Frontal cortex (tissue), 4 donors: ENCODE results near the gene AGBL5. TPM values are rescaled to one million over a fixed set of nuclear protein-coding genes. Genes with fewer than 3 reads are reported as not detected.

ENCODE experiments used
- DNase-seq, 2 donors: peaks; one replicate each; pipeline ENCODE4 v3.0.0; 2012; ENCODE audit warnings: low spot score in 2 of 2
- FAIRE-seq: peaks from 2 replicates; lab custom pipeline; 2012; peaks lifted over from hg19 to GRCh38; lab: Jason Lieb, UNC
- total RNA-seq: library from RNA; depleted of rRNA; stranded (reverse); fragments of >200 nt; gene quantifications from one replicate; pipeline ENCODE4 v1.2.3, GENCODE V29; 2014
- donor health status: control.
- donor health status: control.
- donor health status: control.

The AGBL5 gene
- total RNA-seq, 1 donor from 2014 or later: 13.5 TPM

DNA sequence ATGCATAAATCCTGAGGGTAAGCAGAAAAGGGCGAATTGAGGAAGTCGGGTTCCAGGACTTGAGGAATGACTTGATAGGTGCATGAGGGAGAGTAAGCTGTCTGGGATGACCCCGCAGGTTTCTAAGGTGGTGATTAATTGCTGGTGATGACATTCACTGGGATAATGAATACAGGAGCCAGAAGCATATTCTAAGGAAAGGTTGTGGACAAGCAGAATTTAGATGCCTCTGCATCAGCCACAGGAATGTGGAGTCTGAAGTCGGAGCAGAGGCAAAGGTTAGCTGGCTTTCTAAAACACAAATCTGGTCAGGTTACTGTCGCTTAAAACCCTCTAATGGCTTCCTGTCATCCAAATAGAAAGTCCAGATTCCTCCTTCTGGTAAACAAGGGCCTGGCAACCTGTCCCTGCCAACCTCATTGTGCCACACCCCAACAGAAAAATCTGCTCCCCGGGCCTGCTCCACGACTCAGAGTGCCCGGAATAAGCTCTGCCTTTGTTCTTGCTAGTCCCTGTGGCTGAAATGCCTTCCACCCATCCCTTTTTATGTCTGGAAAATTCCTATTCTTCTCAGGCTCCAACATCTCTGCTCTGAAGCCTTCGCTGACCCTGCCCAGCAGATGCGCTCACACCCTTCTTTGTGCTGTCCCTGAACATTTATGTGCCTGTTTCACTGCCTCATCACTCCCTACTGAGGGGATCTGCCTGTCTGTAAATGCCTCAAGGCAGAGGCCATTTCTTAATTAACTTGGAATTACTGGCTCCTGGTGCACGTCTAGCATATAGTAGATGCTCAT, 30.0 kb upstream of the AGBL5 start:
- FAIRE-seq (no peak), DNase-seq (peak in 1 of 2 donors; percentile 2)

DNA sequence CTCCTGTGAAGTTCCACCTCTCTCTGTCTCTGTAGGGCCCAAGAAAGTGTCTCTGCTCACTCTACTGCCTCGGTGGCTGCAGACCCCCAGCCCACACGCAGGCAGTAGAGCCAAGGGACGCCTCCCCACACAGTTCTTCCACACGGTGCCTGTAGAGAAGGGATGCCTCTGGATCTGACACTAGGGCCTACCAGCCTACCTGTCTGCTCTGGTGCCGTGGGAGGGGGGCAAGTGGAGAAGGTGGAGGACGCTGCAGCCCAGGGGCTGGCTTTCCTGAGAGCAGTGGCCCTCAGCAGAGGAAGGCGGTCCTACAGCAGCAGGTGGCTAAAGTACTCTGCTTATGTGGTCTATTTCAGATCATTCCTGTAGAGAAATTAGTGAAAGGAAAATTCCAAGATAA, 27.7 kb upstream of the AGBL5 start:
- FAIRE-seq (no peak), DNase-seq (no peak)

DNA sequence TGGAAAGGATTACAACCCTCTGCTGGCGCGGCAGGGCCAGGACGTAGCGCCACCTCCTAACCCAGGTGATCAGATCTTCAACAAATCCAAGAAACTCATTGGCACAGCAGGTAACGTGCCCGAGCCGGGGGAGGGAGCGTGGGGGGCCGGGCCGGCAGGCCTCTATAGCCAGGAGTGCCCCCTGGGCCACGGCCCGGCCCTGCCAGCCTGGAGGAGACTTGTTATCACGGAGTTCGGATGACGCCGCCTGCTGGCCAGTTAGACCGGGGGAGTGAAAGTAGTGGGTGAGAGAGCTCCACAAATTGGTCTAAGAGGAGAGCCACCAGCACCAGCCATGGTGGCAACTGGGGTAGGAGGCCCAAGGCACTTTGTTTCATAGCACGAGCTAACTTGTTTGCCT, 27.3 kb upstream of the AGBL5 start:
- no peak for FAIRE-seq
- DNase-seq: no peak

DNA sequence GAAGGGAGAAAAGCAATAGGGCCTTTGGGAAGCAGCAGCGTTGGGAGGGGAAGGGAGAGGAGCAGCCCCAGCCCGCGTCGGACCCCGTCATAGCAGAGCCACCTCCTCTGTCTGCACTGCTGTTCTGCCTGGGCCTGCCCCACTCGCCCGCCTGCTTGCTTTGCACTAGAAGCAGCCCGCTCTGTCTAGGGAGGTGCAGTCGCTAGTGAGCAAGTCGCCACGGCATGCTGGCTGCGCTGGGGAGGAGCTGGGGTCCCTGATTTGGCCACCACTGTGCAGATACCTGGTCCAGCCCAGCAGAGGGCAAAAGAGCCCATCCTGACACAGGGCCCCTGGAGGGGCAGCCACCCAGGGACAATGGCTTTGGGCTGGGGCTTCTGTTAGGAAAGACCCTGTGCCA, 26.7 kb upstream of the AGBL5 start:
- DNase-seq (no peak), FAIRE-seq (no peak)

DNA sequence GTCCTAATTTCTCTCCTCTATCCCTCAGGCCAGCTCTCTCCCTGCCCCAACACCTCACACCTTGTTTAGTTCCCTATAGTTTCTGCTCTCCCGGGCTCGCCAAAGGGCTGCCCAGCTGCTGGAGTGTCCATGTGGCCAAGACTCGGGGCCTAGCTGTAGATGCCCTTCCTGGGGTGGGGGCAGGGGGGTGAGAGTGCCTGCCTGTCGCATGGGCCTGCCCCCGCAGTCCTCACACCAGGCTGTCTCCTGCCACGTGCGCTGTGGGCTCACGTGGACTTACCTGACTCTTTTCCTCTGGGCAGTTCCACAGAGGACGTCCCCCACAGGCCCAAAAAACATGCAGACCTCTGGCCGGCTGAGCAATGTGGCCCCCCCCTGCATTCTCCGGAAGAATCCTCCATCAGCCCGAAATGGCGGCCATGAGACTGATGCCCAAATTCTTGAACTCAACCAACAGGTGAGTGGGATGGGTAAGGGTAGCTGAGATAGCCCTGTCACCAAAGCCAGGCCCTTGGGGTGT, 26.1 kb upstream of the AGBL5 start:
- FAIRE-seq (no peak), DNase-seq (no peak)

DNA sequence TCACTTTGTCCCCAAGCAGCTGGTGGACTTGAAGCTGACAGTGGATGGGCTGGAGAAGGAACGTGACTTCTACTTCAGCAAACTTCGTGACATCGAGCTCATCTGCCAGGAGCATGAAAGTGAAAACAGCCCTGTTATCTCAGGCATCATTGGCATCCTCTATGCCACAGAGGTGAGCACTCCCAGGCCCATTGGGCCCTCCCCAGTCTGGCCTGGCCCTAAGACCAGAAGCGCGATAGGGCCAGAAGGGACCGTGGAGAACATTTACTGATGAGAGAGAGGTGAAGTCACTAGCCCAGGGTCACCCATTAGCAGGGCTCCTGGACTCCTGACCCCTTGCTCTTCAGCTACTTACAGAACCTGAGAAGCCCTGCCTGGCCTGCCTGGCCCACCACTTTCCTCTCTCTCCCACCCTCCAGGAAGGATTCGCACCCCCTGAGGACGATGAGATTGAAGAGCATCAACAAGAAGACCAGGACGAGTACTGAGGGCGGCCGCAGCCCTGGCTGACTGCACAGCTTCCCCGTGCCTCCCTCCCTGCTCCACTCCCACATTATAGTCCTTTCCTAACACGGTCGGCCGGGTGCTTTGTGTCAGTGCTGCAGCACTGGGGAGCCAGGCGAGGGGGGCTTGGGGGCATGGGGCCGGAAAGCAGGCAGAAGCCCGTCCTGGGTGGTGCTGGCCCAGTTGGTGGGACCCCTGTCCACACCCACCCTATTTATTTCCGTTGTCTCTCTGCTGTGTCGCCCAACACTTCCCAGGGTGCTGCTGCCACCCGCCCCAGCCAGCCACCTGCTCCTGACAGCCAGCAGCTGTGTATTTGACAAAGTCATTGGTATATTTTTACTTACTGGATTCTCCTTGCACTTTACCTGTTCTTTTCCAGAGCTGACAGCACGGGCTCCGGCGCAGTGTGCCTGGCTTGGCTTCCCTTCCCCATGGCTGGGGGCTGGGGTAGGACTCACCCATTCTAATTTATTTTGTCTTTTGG, 25.3 kb upstream of the AGBL5 start:
- DNase-seq (no peak), FAIRE-seq (no peak)

DNA sequence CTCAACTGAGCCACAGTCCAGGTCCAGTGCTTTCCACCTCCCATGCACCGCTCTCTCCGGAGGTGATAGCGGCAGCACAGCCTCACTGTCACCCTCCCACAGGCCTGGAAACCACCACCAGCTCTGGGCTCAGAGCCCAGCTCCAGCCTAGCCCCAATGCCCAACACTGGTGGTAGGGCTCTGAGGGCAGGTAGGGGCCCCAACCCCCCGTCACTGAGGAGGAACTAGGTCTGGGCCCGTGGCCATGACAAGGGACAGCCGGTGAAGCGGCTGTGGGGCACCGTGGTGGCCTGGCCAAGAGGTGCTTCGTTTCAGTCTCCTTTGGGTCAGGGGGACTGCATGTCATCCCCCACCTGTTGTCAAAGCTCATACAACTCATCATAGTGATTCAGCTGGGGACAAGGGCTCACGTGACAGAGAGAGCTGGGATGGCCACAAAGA, 24.2 kb upstream of the AGBL5 start:
- FAIRE-seq (no peak), DNase-seq (no peak)

DNA sequence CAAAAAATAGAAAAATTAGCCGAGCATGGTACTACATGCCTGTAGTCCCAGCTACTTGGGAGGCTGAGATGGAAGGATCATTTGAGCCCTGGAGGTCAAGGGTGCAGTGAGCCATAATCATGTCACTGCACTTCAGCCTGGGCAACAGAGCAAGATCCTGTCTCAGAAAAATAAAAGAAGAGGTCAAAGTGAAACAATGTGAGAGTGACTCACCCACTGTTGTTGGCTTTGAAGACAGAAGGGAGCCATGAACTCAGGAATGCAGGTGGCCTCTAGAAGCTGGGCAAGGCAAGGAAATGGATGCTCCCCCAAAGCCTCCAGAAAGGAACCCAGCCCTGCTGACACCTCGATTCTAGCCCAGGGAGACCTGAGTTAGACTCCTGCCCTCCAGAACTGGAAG, 22.4 kb upstream of the AGBL5 start:
- DNase-seq (no peak), FAIRE-seq (no peak)

DNA sequence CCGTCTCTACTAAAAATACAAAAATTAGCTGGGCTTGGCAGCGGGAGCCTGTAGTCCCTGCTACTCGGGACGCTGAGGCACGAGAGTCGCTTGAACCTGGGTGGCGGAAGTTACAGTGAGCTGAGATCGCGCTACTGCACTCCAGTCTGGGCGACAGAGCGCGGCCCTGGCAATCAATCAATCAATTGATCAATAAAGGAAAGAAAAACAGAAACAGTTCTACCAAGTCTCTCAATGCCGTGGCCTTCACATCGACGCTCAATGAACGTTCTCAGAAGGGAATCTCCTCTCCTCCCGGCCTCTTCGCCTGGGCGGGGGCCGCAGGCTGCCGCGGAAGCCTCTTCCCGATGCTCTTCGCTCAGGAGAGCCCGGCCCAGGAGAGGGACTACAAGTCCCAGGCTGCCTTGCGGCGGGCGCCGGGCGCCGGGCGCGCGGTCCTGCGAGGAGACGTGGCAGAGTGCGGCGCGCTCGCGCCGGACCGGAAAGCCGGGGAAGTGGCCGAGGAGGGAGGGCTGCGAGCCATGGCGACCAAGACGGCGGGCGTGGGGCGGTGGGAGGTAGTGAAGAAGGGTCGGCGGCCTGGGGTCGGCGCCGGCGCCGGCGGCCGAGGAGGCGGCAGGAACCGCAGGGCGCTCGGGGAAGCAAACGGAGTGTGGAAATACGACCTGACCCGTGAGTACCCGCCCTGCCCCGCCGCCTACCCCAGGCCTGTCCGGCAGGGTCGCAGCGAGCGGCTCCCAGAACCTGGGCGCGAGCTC, 18.8 kb upstream of the AGBL5 start, which contains the start of gene TMEM214:
Gene TMEM214 (plus strand): TSS at position 471 of the 758 bp plus-strand sequence. CDS start 51 bp downstream, at position 522.
- FAIRE-seq: no peak
- peak; percentile 93 to 96 for DNase-seq

DNA sequence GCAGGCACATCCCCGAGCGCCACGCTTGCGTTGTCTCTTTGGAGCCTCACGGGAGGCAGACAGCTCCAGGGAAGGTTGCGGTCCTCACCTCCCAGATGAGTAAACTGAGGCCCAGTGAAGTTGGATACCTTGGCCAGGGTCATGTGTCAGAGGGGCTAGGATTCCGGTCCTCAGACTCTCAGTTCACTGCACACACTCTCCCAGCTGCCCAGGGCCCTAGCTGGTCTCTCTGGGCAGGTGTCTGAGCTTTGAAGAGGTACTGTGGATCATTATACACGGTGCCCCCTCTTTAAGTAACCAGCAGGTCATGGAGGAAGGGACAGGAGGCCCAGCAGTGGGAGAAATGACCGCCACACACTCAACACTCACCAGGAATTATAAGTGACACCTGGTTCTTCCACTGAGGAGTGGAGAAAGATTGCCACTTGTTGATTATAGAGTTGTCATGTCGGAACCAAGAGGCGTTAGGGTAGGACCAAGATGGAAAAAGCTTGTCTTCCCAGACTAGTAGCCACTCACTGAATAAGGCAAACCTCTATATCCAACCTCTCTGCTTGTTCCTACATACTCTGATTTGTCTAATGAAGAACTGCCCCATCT, 18.1 kb upstream of the AGBL5 start:
- DNase-seq (no peak), FAIRE-seq (no peak)

DNA sequence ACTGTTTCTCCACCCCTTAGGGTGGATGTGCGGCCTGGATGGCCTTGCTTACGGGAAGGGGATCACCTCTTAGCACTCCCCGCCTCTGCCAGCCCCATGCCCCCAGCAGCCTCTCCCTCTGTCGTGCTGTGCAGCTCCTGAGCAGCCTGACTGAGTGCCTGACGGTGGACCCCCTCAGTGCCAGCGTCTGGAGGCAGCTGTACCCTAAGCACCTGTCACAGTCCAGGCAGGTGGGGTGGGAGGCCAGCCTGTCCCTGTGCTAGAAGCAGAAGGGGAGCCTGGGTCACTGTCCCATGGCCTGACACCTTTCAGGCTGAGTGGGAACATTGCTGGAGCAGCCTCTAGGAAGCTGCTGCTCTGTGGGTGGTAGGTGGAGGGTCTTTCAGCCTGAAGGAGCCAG, 13.5 kb upstream of the AGBL5 start:
- FAIRE-seq: no peak

DNA sequence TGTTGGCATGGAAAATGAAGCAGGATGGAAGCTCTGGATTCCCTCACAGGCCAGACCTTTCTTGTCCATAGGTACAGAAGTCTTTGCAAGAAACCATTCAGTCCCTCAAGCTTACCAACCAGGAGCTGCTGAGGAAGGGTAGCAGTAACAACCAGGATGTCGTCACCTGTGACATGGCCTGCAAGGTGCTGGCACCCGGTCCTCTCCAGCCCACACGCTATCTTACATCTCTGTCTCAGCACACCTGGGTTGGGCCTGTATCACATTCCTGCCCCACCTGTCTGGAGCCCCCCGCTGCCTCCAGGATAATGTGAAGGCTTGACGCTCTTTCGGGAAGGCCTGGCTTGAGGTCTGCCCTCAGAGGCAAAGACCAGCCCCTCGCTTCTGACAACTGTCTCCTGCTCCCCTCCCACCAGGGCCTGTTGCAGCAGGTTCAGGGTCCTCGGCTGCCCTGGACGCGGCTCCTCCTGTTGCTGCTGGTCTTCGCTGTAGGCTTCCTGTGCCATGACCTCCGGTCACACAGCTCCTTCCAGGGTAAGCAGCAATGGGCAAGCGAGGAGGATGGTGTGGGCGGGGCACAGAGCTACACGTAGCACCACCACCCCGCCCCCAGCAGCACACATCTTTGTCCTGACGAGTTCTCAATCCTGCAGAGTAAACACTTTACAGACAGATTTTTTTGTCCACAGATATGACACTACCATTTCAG, 12.7 kb upstream of the AGBL5 start:
- FAIRE-seq: no peak
- DNase-seq: no peak

More for the DNA sequence above, 13.5 kb upstream of the AGBL5 start:
- DNase-seq: no peak

DNA sequence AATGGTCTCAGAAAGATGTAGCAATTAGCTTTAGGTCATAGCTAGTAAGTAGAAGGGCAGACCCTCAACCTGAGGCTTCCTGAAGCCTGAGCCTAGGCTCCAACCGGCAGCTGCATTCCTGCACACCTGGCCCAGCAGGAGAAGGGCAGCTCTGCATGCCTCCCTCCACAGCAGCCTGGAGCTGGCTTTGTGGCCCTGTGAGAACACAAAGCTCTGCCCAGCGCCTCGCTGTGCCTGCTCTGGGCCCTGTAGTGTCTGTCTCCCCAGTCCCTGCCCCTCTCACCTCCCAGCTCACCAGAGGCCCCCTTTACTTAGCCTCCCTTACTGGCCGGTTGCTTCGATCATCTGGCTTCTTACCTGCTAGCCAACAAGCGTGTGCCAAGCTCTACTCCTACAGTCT, 12.0 kb upstream of the AGBL5 start:
- DNase-seq: no peak
- FAIRE-seq: no peak

DNA sequence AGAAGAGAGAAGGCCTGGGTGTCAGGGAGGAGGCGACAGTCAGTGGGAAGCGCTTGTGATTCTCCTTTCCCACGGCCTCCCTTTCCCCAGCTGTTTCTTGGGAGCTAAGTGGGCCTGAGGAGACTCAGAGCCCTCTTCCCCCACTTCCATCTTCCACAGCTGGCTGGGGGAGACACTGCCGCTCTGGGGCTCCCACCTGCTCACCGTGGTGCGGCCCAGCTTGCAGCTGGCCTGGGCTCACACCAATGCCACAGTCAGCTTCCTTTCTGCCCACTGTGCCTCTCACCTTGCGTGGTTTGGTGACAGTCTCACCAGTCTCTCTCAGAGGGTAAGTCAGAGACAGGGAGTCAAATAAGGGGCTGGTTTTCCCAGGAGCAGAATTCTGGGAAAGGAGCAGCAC, 11.6 kb upstream of the AGBL5 start:
- FAIRE-seq: no peak

DNA sequence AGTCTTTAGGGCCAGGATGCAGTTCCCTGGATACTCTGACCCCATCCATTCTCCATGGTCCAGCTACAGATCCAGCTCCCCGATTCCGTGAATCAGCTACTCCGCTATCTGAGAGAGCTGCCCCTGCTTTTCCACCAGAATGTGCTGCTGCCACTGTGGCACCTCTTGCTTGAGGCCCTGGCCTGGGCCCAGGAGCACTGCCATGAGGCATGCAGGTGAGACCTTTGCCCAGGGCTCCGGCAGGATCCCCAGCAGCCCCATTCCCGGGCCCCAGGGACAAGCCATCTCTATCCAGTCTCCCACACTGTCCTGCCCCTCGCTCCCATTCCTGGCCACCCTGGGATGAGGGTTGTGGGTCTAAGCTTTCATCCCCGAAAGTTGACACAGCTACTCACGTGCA, 11.2 kb upstream of the AGBL5 start:
- FAIRE-seq (no peak), DNase-seq (no peak)

More for the DNA sequence above, 11.6 kb upstream of the AGBL5 start:
- no peak for DNase-seq

DNA sequence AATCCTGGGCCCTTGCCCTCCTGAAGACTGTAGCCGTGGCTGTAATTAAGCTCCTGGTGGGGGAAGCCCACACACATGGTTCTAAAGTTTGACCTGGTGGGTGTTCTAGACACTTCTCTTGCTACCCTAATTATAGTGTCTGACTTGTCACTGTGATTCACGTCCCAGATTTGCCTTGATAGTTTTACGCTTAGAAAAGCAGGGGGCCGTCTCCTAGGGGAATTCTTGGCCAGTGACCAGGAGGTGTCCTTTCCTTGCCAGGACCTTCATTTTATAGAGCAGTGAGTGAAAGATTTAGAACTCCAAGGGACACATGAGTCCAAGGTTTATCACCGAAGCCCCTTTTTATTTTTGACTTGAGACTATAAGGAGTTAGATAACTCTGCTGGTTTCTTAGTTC, 9.7 kb upstream of the AGBL5 start:
- DNase-seq: peak in 1 of 2 donors; percentile 40

DNA sequence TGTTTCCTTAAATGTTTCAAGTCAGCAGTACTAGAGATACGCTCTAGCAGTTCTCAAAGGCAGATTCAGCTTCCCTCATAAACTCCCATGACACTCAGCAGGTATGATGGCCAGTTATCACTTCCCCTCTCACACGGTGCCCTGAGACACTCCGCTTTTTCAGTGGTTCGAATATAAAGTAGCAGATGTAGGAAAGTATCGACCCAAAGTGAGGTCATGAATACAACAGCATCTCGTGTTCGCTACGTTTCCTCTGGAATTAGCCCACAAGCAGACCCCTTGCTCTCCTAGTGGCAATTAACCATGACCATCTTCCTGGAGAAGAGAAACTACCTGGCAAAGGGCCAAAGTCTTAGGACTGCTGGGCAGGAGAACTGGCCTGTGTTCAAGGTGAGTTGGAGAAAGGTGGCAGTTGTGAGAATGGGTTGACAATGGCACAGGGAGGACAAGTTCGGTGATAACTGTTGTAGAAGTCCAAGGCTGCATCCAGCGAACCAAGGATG, 9.3 kb upstream of the AGBL5 start:
- DNase-seq (no peak), FAIRE-seq (no peak)

More for the DNA sequence above, 9.7 kb upstream of the AGBL5 start:
- no peak for FAIRE-seq

DNA sequence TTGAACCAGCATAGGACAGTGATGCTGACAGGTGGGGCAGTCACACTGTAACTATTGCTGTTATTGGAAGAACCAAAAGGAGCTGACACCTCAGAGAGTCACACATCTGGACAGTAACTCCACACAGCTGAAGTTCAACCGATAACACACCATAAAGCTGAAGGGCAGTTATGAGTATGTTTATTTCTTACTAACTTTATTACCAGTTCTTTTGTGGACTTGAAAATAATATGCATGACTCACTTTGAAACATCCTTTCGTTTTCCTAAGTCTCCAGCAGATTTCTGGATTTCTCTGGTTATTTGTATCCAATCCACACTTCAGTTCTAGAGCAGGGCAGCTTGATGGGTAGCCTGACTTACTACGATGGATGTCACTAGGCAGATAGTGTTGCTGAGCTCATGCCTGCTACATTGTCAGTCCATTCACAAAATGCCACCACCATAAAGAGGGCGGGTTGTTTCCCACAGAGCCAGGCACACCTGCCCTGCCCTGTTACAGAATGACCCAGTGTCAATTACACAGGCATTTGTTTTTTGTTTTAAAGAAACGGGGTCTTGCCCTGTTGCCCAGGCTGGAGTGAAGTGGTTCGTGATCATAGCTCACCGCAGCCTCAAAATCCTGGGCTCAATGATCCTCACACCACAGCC, 8.4 kb upstream of the AGBL5 start:
- FAIRE-seq: no peak
- DNase-seq: no peak
